H1 (cell line): ENCODE measurements around the gene URGCP. TPM values are rescaled to one million over a fixed set of nuclear protein-coding genes. Genes with fewer than 3 reads are reported as not detected.

Source experiments
- CTCF ChIA-PET: fragments of 300-600 bp; sonication (Branson Sonifier 250); formaldehyde crosslinking; loops from one replicate; lab custom pipeline; 2021; ENCODE audit not compliant: partially characterized antibody; lab: Charles Lee
- POLR2A ChIA-PET: fragments of 300-600 bp; sonication (Branson Sonifier 250); formaldehyde crosslinking; loops from one replicate; lab custom pipeline; 2021; ENCODE audit warnings: inconsistent platforms; ENCODE audit not compliant: partially characterized antibody; lab: Charles Lee
- DNase-seq, 2 experiments: peaks; one replicate each; pipeline versions ENCODE4 v3.0.0 to v3.0.0-alpha.2; 2010 to 2022; ENCODE audit warnings: low spot score in 2 of 2, low read depth in 1 of 2, mixed read lengths in 1 of 2
- FAIRE-seq: peaks from 2 replicates; lab custom pipeline; 2011; peaks lifted over from hg19 to GRCh38; lab: Jason Lieb, UNC
- H2AFZ ChIP-seq: 2 replicates; pipeline ENCODE4 v1.8.1; 2012; ENCODE audit warnings: low read length, inconsistent platforms
- H2AK5ac ChIP-seq: 2 replicates; pipeline ENCODE4 v1.6.1; 2013; ENCODE audit warnings: low read depth, low read length
- H2BK120ac ChIP-seq: replicated peaks from 2 replicates; pipeline ENCODE3; 2013; ENCODE audit warnings: low read depth, low read length, inconsistent platforms
- H2BK12ac ChIP-seq: 2 replicates; pipeline ENCODE4 v1.6.1; 2013; ENCODE audit warnings: low read depth, low read length
- H2BK15ac ChIP-seq: 2 replicates; pipeline ENCODE4 v1.6.1; 2013; ENCODE audit warnings: low read length
- H2BK20ac ChIP-seq: 2 replicates; pipeline ENCODE4 v1.6.1; 2013; ENCODE audit warnings: low read length
- H2BK5ac ChIP-seq: 2 replicates; pipeline ENCODE4 v1.6.1; 2013; ENCODE audit warnings: low read depth, low read length
- H3K14ac ChIP-seq: 2 replicates; pipeline ENCODE4 v1.6.1; 2013; ENCODE audit warnings: inconsistent platforms; ENCODE audit not compliant: insufficient read length
- H3K18ac ChIP-seq: 2 replicates; pipeline ENCODE4 v1.6.1; 2013; ENCODE audit warnings: low read length; ENCODE audit errors: extremely low read depth
- H3K23ac ChIP-seq: 2 replicates; pipeline ENCODE4 v1.6.1; 2013; ENCODE audit warnings: inconsistent platforms; ENCODE audit not compliant: insufficient read length
- H3K23me2 ChIP-seq: 2 replicates; pipeline ENCODE4 v1.6.1; 2013; ENCODE audit warnings: low read depth, low read length
- H3K27ac ChIP-seq: 2 replicates; pipeline ENCODE4 v1.6.1; 2011; ENCODE audit warnings: low read depth, low read length, inconsistent platforms
- H3K27me3 ChIP-seq, 4 experiments: replicated peaks in 1 of 4; 1 replicate in 1 of 4; 2 replicates in 3 of 4; pipeline versions ENCODE4 v1.6.1 to v1.8.1; 2011 to 2013; ENCODE audit warnings: low read length in 3 of 4, mild to moderate bottlenecking in 3 of 4, inconsistent platforms in 2 of 4, mixed read lengths in 2 of 4, moderate library complexity in 1 of 4; ENCODE audit not compliant: control insufficient read depth in 3 of 4, insufficient read depth in 3 of 4; ENCODE audit errors: extremely low read depth in 1 of 4
- H3K36me3 ChIP-seq, 4 experiments: 2 replicates each; pipeline versions ENCODE4 v1.6.1 to v1.8.1; 2011 to 2013; ENCODE audit warnings: mild to moderate bottlenecking in 4 of 4, low read length in 3 of 4, moderate library complexity in 2 of 4, control low read depth in 1 of 4, inconsistent platforms in 1 of 4; ENCODE audit not compliant: insufficient read depth in 4 of 4, control insufficient read depth in 2 of 4
- H3K4ac ChIP-seq: replicated peaks from 2 replicates; pipeline ENCODE3; 2013; ENCODE audit warnings: low read length, low read depth, mixed read lengths, inconsistent platforms; ENCODE audit not compliant: insufficient read length
- H3K4me1 ChIP-seq, 4 experiments: replicated peaks in 1 of 4; 1 replicate in 1 of 4; 2 replicates in 3 of 4; pipeline versions ENCODE4 v1.6.1 to v1.8.1; 2011 to 2013; ENCODE audit warnings: low read length in 3 of 4, inconsistent platforms in 2 of 4, mixed read lengths in 1 of 4; ENCODE audit not compliant: insufficient read depth in 4 of 4, control insufficient read depth in 3 of 4
- H3K4me2 ChIP-seq, 2 experiments: 2 replicates each; pipeline versions ENCODE4 v1.6.1 to v1.8.1; 2011 to 2013; ENCODE audit warnings: low read depth in 2 of 2, low read length in 2 of 2, control low read depth in 1 of 2, inconsistent platforms in 1 of 2, mild to moderate bottlenecking in 1 of 2; ENCODE audit not compliant: insufficient read depth in 1 of 2
- H3K4me3 ChIP-seq, 4 experiments: fragments of 200-600, 300-600 bp in 1 of 4; sonication (generic), shearing (Covaris generic), sonication (Bioruptor Twin) in 1 of 4; 2 replicates each; pipeline versions ENCODE4 v1.5.1 to v1.8.1; 2011 to 2016; ENCODE audit warnings: low read length in 4 of 4, low read depth in 3 of 4, control low read depth in 2 of 4, inconsistent platforms in 2 of 4, mild to moderate bottlenecking in 2 of 4, mixed read lengths in 1 of 4, moderate library complexity in 1 of 4; ENCODE audit not compliant: insufficient read depth in 2 of 4; ENCODE audit errors: extremely low read depth in 1 of 4
- H3K56ac ChIP-seq: replicated peaks from 2 replicates; pipeline ENCODE3; 2013; ENCODE audit warnings: low read depth, mild to moderate bottlenecking, mixed read lengths, low read length, inconsistent platforms; ENCODE audit not compliant: insufficient read length
- H3K79me1 ChIP-seq: 2 replicates; pipeline ENCODE4 v1.6.1; 2013; ENCODE audit warnings: low read depth, low read length, control low read depth
- H3K79me2 ChIP-seq, 2 experiments: 2 replicates each; pipeline versions ENCODE4 v1.6.1 to v1.8.1; 2012 to 2013; ENCODE audit warnings: low read length in 2 of 2, mild to moderate bottlenecking in 2 of 2, inconsistent platforms in 1 of 2; ENCODE audit not compliant: insufficient read depth in 2 of 2, control insufficient read depth in 1 of 2
- H3K9ac ChIP-seq, 4 experiments: replicated peaks in 1 of 4; 1 replicate in 1 of 4; 2 replicates in 3 of 4; pipeline versions ENCODE4 v1.6.1 to v1.8.1; 2011 to 2013; ENCODE audit warnings: low read depth in 3 of 4, low read length in 3 of 4, control low read depth in 2 of 4, mild to moderate bottlenecking in 2 of 4, moderate library complexity in 2 of 4, inconsistent platforms in 1 of 4; ENCODE audit errors: extremely low read depth in 1 of 4
- H3K9me3 ChIP-seq, 2 experiments: 2 replicates each; pipeline versions ENCODE4 v1.6.1 to v1.8.1; 2012 to 2013; ENCODE audit warnings: mild to moderate bottlenecking in 2 of 2, moderate library complexity in 2 of 2, control low read depth in 1 of 2, inconsistent platforms in 1 of 2, low read depth in 1 of 2, low read length in 1 of 2, mixed read lengths in 1 of 2; ENCODE audit not compliant: insufficient read depth in 2 of 2
- H4K20me1 ChIP-seq, 2 experiments: replicated peaks in 1 of 2; 2 replicates each; pipeline versions ENCODE3 to v1.8.1; 2011 to 2013; ENCODE audit warnings: inconsistent platforms in 2 of 2, low read length in 2 of 2, mild to moderate bottlenecking in 1 of 2; ENCODE audit not compliant: insufficient read depth in 2 of 2, control insufficient read depth in 1 of 2
- H4K5ac ChIP-seq: 2 replicates; pipeline ENCODE4 v1.6.1; 2013; ENCODE audit warnings: low read length, low read depth, mixed read lengths, inconsistent platforms; ENCODE audit not compliant: insufficient read length
- H4K8ac ChIP-seq: 2 replicates; pipeline ENCODE4 v1.8.0; 2013; ENCODE audit warnings: mild to moderate bottlenecking, moderate library complexity, low read length, inconsistent platforms; ENCODE audit not compliant: insufficient read depth; ENCODE audit errors: extremely low read depth
- H4K91ac ChIP-seq: replicated peaks from 2 replicates; pipeline ENCODE3; 2013; ENCODE audit warnings: low read length, mixed read lengths, inconsistent platforms; ENCODE audit not compliant: insufficient read length
- CBX5 ChIP-seq: fragments of 300-800, 300-1000 bp; sonication (generic); IDR thresholded peaks from 2 replicates; pipeline ENCODE4 v1.7.1; 2016; ENCODE audit warnings: antibody characterized with exemption, low read length, low read depth
- EZH2 ChIP-seq: fragments of 200-600 bp; sonication (generic); IDR thresholded peaks from 2 replicates; pipeline ENCODE4 v1.7.1; 2012; ENCODE audit warnings: low read depth, mild to moderate bottlenecking, moderate library complexity, low read length, inconsistent platforms; ENCODE audit not compliant: severe bottlenecking
- HDAC2 ChIP-seq, 2 experiments: fragments of 300-600 bp in 1 of 2; sonication (generic) in 1 of 2; IDR thresholded peaks; 2 replicates each; pipeline ENCODE4 v1.6.1; 2011 to 2012; ENCODE audit warnings: low read depth in 2 of 2, low read length in 2 of 2, mild to moderate bottlenecking in 2 of 2, moderate library complexity in 2 of 2, borderline replicate concordance in 1 of 2, inconsistent platforms in 1 of 2
- RFX5 ChIP-seq: IDR thresholded peaks from 2 replicates; pipeline ENCODE4 v1.6.1; 2011; ENCODE audit warnings: low read depth, low read length, improper control_type of control experiment, borderline replicate concordance
- YY1 ChIP-seq: IDR thresholded peaks from 2 replicates; pipeline ENCODE4 v1.6.1; 2011; ENCODE audit warnings: low read depth, mild to moderate bottlenecking, low read length
- WGBS, 2 experiments: shearing (Covaris generic) in 1 of 2; methylation state at CpG; one replicate each; pipeline versions ENCODE4 v1.1.6 to v1.1.7; 2013 to 2015; ENCODE audit warnings: low lambda C conversion rate in 2 of 2, mixed read lengths in 2 of 2, inconsistent platforms in 1 of 2, low coverage in 1 of 2, missing lambda C conversion rate in 1 of 2; ENCODE audit not compliant: insufficient replicate concordance in 2 of 2, insufficient coverage in 1 of 2, insufficient read length in 1 of 2; ENCODE audit errors: extremely low coverage in 1 of 2, missing lambda C conversion rate in 1 of 2; 5-methylcytosine and 5-hydroxymethylcytosine counted together
- polyA plus RNA-seq, 7 experiments: library from polyadenylated mRNA; depleted of rRNA in 3 of 7; stranded (reverse) in 5 of 7; unstranded in 2 of 7; fragments of >200 nt in 5 of 7; fragments of 200-250 nt in 2 of 7; gene quantifications; 1 replicate in 5 of 7; 2 replicates in 1 of 7; 4 replicates in 1 of 7; pipeline versions ENCODE4 v1.2.1 to v1.2.3, GENCODE V29; 2011 to 2013; ENCODE audit warnings: missing spikeins in 2 of 7, mixed read lengths in 2 of 7
- total RNA-seq: library from RNA; stranded (reverse); fragmentation: NEBNext Ultra II Directional; extraction: Animal tissue kit (Norgen Biotek cat#: 25700); gene quantifications from 2 replicates; pipeline ENCODE4 v1.2.1, GENCODE V29; 2021

The URGCP gene
- total and polyA plus RNA-seq, 2 of the 8 experiments (the other 6 are each of a cell fraction or from before 2014, with no cell fraction given), result 9.0 to 18.7 TPM

GRCh38 chr7:43844257-43844656, 62.1 kb downstream of the URGCP start:
- CTCF ChIA-PET, result interaction anchor here (0.8 to 1.4 kb wide), 5 partner anchors 15 to 262 kb away, joined by 3 to 5 read pairs (median 3); partner anchors contain the start of gene BLVRA
- no peak for FAIRE-seq
- TF ChIP-seq EZH2, result no peak
- TF ChIP-seq HDAC2 (IDR thresholded peaks at IDR 0.05; ENCODE audit: borderline replicate concordance in 1 of 2, low read depth in 2 of 2, low read length in 2 of 2), result no peak
- no peak for TF ChIP-seq CBX5
- TF ChIP-seq RFX5, result no peak
- TF ChIP-seq YY1, result no peak

More at GRCh38 chr7:43844257-43844656, 62.1 kb downstream of the URGCP start:
- H2BK5ac ChIP-seq, result no peak overlapping the region
- no peaks in the 10 kb centered on the region for H3K9me3 ChIP-seq
- no peaks in the 10 kb centered on the region for H3K79me1 ChIP-seq
- H3K36me3 ChIP-seq, result no peaks in the 10 kb centered on the region
- H3K4me2 ChIP-seq, result no peak overlapping the region
- H4K91ac ChIP-seq, result no peak overlapping the region
- H4K20me1 ChIP-seq, result no peaks in the 10 kb centered on the region
- no peak overlapping the region for H3K9ac ChIP-seq
- H3K79me2 ChIP-seq, result no peaks in the 10 kb centered on the region
- H3K23ac ChIP-seq, result no peak overlapping the region
- no peak overlapping the region for H3K14ac ChIP-seq
- no peak overlapping the region for H3K27ac ChIP-seq
- DNase-seq, result no peak
- H4K5ac ChIP-seq, result no peak overlapping the region
- no peak overlapping the region for H4K8ac ChIP-seq
- WGBS, 2 experiments, result 92% methylated on average over 2 of the region's 2 CpGs; no CpG with 5 or more reads in 1 of the 2 experiments
- no peaks in the 10 kb centered on the region for H3K23me2 ChIP-seq
- H2BK20ac ChIP-seq, result no peak overlapping the region
- no peak overlapping the region for H3K4ac ChIP-seq
- H2BK15ac ChIP-seq, result no peak overlapping the region
- no peaks in the 10 kb centered on the region for H3K27me3 ChIP-seq
- no peak overlapping the region for H3K4me3 ChIP-seq
- H2BK120ac ChIP-seq, result no peak overlapping the region
- POLR2A ChIA-PET, result no interaction called here
- H2AK5ac ChIP-seq, result no peak overlapping the region
- no peak overlapping the region for H2AFZ ChIP-seq
- H2BK12ac ChIP-seq, result no peak overlapping the region
- H3K56ac ChIP-seq, result no peak overlapping the region
- peaks cover 0 to 3% (median 0%) of the 10 kb centered on the region in 4 experiments; a peak in 1 of 7 replicates for H3K4me1 ChIP-seq
- H3K18ac ChIP-seq, result no peak overlapping the region
